ENCODE results near the gene PPP2R5D.

DNA sequence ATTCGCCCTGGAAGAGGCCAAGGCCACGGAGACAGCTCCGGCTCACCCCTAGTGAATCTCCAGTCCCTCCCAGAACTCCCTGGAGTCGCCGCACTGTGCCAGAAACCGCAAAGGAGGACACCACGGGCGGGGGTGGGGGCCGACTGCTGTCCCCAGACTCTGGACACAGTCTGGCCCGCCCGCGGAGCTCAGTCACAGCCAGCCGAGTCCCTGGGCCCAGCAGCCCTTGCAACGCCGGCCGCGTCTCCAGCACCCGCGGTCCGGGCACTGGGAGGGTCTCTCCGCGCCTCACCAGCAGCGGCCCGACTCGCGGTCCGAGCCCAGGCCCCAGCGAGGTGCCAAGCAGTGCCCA lies 5.9 kb upstream of the PPP2R5D start:
- TF ChIP-seq, protein P1, sequence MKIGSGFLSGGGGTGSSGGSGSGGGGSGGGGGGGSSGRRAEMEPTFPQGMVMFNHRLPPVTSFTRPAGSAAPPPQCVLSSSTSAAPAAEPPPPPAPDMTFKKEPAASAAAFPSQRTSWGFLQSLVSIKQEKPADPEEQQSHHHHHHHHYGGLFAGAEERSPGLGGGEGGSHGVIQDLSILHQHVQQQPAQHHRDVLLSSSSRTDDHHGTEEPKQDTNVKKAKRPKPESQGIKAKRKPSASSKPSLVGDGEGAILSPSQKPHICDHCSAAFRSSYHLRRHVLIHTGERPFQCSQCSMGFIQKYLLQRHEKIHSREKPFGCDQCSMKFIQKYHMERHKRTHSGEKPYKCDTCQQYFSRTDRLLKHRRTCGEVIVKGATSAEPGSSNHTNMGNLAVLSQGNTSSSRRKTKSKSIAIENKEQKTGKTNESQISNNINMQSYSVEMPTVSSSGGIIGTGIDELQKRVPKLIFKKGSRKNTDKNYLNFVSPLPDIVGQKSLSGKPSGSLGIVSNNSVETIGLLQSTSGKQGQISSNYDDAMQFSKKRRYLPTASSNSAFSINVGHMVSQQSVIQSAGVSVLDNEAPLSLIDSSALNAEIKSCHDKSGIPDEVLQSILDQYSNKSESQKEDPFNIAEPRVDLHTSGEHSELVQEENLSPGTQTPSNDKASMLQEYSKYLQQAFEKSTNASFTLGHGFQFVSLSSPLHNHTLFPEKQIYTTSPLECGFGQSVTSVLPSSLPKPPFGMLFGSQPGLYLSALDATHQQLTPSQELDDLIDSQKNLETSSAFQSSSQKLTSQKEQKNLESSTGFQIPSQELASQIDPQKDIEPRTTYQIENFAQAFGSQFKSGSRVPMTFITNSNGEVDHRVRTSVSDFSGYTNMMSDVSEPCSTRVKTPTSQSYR (CRISPR knock-in tag; IDR thresholded peaks at IDR 0.05): no peak
- no peak for TF ChIP-seq NR3C1 (CRISPR knock-in tag; conservative IDR thresholded peaks at IDR 0.05; ENCODE audit: low read depth)
- TF ChIP-seq, protein P2, sequence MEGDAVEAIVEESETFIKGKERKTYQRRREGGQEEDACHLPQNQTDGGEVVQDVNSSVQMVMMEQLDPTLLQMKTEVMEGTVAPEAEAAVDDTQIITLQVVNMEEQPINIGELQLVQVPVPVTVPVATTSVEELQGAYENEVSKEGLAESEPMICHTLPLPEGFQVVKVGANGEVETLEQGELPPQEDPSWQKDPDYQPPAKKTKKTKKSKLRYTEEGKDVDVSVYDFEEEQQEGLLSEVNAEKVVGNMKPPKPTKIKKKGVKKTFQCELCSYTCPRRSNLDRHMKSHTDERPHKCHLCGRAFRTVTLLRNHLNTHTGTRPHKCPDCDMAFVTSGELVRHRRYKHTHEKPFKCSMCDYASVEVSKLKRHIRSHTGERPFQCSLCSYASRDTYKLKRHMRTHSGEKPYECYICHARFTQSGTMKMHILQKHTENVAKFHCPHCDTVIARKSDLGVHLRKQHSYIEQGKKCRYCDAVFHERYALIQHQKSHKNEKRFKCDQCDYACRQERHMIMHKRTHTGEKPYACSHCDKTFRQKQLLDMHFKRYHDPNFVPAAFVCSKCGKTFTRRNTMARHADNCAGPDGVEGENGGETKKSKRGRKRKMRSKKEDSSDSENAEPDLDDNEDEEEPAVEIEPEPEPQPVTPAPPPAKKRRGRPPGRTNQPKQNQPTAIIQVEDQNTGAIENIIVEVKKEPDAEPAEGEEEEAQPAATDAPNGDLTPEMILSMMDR (IDR thresholded peaks at IDR 0.05): no peak
- TF ChIP-seq ELF4 (CRISPR knock-in tag; IDR thresholded peaks at IDR 0.05; ENCODE audit: low read depth): no peak

All from WTC11 (cell line).